Measurements from ENCODE around the gene MIPOL1. TPM values are rescaled to one million over a fixed set of nuclear protein-coding genes. Genes with fewer than 3 reads are reported as not detected.
A peak's percentile ranks its signal among the peaks of the same experiment; 100 is the strongest.

The MIPOL1 gene
- total and polyA plus RNA-seq, 2 experiments from 2014 or later: 16.6 to 24.8 TPM

GRCh38 chr14:37428954-37429353 lies 231.2 kb downstream of the MIPOL1 start:
- no peak for TF ChIP-seq CREB1 (CRISPR knock-in tag; IDR thresholded peaks at IDR 0.05; ENCODE audit: low read depth)
- TF ChIP-seq EZH2 (IDR thresholded peaks at IDR 0.05; ENCODE audit: low read depth, unreplicated experiment): no peak
- TF ChIP-seq, protein P1, sequence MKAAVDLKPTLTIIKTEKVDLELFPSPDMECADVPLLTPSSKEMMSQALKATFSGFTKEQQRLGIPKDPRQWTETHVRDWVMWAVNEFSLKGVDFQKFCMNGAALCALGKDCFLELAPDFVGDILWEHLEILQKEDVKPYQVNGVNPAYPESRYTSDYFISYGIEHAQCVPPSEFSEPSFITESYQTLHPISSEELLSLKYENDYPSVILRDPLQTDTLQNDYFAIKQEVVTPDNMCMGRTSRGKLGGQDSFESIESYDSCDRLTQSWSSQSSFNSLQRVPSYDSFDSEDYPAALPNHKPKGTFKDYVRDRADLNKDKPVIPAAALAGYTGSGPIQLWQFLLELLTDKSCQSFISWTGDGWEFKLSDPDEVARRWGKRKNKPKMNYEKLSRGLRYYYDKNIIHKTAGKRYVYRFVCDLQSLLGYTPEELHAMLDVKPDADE (IDR thresholded peaks at IDR 0.05): no peak
- no peak for TF ChIP-seq CTCF (conservative IDR thresholded peaks at IDR 0.05; ENCODE audit: low read depth in 2 of 2)
- no peak for TF ChIP-seq JUNB (IDR thresholded peaks at IDR 0.05; ENCODE audit: unreplicated experiment)
- TF ChIP-seq ZNF114 (CRISPR knock-in tag; IDR thresholded peaks at IDR 0.05): no peak
- TF ChIP-seq, protein P2, sequence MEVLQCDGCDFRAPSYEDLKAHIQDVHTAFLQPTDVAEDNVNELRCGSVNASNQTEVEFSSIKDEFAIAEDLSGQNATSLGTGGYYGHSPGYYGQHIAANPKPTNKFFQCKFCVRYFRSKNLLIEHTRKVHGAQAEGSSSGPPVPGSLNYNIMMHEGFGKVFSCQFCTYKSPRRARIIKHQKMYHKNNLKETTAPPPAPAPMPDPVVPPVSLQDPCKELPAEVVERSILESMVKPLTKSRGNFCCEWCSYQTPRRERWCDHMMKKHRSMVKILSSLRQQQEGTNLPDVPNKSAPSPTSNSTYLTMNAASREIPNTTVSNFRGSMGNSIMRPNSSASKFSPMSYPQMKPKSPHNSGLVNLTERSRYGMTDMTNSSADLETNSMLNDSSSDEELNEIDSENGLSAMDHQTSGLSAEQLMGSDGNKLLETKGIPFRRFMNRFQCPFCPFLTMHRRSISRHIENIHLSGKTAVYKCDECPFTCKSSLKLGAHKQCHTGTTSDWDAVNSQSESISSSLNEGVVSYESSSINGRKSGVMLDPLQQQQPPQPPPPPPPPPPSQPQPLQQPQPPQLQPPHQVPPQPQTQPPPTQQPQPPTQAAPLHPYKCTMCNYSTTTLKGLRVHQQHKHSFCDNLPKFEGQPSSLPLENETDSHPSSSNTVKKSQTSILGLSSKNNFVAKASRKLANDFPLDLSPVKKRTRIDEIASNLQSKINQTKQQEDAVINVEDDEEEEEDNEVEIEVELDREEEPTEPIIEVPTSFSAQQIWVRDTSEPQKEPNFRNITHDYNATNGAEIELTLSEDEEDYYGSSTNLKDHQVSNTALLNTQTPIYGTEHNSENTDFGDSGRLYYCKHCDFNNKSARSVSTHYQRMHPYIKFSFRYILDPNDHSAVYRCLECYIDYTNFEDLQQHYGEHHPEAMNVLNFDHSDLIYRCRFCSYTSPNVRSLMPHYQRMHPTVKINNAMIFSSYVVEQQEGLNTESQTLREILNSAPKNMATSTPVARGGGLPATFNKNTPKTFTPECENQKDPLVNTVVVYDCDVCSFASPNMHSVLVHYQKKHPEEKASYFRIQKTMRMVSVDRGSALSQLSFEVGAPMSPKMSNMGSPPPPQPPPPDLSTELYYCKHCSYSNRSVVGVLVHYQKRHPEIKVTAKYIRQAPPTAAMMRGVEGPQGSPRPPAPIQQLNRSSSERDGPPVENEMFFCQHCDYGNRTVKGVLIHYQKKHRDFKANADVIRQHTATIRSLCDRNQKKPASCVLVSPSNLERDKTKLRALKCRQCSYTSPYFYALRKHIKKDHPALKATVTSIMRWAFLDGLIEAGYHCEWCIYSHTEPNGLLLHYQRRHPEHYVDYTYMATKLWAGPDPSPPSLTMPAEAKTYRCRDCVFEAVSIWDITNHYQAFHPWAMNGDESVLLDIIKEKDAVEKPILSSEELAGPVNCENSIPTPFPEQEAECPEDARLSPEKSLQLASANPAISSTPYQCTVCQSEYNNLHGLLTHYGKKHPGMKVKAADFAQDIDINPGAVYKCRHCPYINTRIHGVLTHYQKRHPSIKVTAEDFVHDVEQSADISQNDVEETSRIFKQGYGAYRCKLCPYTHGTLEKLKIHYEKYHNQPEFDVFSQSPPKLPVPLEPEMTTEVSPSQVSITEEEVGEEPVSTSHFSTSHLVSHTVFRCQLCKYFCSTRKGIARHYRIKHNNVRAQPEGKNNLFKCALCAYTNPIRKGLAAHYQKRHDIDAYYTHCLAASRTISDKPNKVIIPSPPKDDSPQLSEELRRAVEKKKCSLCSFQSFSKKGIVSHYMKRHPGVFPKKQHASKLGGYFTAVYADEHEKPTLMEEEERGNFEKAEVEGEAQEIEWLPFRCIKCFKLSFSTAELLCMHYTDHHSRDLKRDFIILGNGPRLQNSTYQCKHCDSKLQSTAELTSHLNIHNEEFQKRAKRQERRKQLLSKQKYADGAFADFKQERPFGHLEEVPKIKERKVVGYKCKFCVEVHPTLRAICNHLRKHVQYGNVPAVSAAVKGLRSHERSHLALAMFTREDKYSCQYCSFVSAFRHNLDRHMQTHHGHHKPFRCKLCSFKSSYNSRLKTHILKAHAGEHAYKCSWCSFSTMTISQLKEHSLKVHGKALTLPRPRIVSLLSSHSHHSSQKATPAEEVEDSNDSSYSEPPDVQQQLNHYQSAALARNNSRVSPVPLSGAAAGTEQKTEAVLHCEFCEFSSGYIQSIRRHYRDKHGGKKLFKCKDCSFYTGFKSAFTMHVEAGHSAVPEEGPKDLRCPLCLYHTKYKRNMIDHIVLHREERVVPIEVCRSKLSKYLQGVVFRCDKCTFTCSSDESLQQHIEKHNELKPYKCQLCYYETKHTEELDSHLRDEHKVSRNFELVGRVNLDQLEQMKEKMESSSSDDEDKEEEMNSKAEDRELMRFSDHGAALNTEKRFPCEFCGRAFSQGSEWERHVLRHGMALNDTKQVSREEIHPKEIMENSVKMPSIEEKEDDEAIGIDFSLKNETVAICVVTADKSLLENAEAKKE (CRISPR knock-in tag; IDR thresholded peaks at IDR 0.05): no peak
- TF ChIP-seq POLR2AphosphoS5 (IDR thresholded peaks at IDR 0.05; ENCODE audit: low read depth): no peak
- TF ChIP-seq STAT1 (IDR thresholded peaks at IDR 0.05; ENCODE audit: unreplicated experiment): no peak
- TF ChIP-seq NANOG (IDR thresholded peaks at IDR 0.05; ENCODE audit: borderline replicate concordance): no peak
- TF ChIP-seq EZH2phosphoT487 (IDR thresholded peaks at IDR 0.05; ENCODE audit: unreplicated experiment): no peak
- TF ChIP-seq ZNF331 (CRISPR knock-in tag; IDR thresholded peaks at IDR 0.05; ENCODE audit: low read depth): no peak
- TF ChIP-seq REST (IDR thresholded peaks at IDR 0.05; ENCODE audit: unreplicated experiment): no peak
- Histone ChIP-seq H3F3A (replicated peaks; ENCODE audit: low read depth) (no peaks in the 10 kb centered on the region), H3K27me3 (ENCODE audit: insufficient read depth) (no peaks in the 10 kb centered on the region), H3K4me2 (peak overlapping the region; percentile 10; the same call in 1 of the 2 replicates), H3K79me2 (replicated peaks; ENCODE audit: insufficient read depth) (no peaks in the 10 kb centered on the region), H3K36me3 (ENCODE audit: insufficient read depth) (no peaks in the 10 kb centered on the region), H2AFZ (no peak overlapping the region), H3K4me1 (ENCODE audit: insufficient read depth) (peaks cover 16% of the 10 kb centered on the region), H3K9me2 (ENCODE audit: insufficient read depth) (no peaks in the 10 kb centered on the region), H3K27ac (ENCODE audit: low read depth) (no peak overlapping the region), H4K20me1 (replicated peaks; ENCODE audit: insufficient read depth) (no peaks in the 10 kb centered on the region), H3K4me3 (no peak overlapping the region)
- Mint-ChIP-seq H3K36me3 (ENCODE audit: low read depth) (peaks cover 8% of the 10 kb centered on the region), H3K27me3 (ENCODE audit: insufficient read depth, low read depth, poor library complexity) (peaks cover 4% of the 10 kb centered on the region), H3K27ac (peak overlapping the region; percentile 74), H3K9me3 (peaks cover 3% of the 10 kb centered on the region; the same call in 2 of the 3 replicates), H3K4me3 (peak overlapping the region; percentile 20; the same call in 1 of the 3 replicates), H3K4me1 (peaks cover 16% of the 10 kb centered on the region)
- DNase-seq (ENCODE audit: low spot score) (peak; percentile 16), ATAC-seq (no peak)

Measured in GM23338 (cell line).